NB4 (cell line): ENCODE data around the gene NOS2.
"Not testable (repeated sequence)": the region's sequence is repeated elsewhere in the genome, so short reads cannot be mapped to it uniquely, and the experiment has no call there.

Experiments used
- DNase-seq: peaks from one replicate; pipeline ENCODE4 v3.0.0; 2010; ENCODE audit warnings: low read depth
- H3K4me3 ChIP-seq: one replicate; pipeline ENCODE4 v1.5.1; 2011; ENCODE audit warnings: mild to moderate bottlenecking, low read depth, low read length, moderate library complexity
- MYC ChIP-seq: IDR thresholded peaks from 2 replicates; pipeline ENCODE4 v1.6.1; 2011; ENCODE audit warnings: low read depth, low read length
- POLR2A ChIP-seq: IDR thresholded peaks from 2 replicates; pipeline ENCODE4 v1.6.1; 2011; ENCODE audit warnings: mild to moderate bottlenecking; ENCODE audit not compliant: insufficient read length; ENCODE audit errors: extremely low read depth
- TF ChIP-seq, protein P1 (sequence below): IDR thresholded peaks from 2 replicates; pipeline ENCODE4 v1.6.1; 2011; ENCODE audit warnings: low read depth, low read length
- TF ChIP-seq, protein P2 (sequence below): IDR thresholded peaks from one replicate; pipeline ENCODE4 v1.5.1; 2012; ENCODE audit warnings: low read depth, low read length

Gene NOS2

DNA sequence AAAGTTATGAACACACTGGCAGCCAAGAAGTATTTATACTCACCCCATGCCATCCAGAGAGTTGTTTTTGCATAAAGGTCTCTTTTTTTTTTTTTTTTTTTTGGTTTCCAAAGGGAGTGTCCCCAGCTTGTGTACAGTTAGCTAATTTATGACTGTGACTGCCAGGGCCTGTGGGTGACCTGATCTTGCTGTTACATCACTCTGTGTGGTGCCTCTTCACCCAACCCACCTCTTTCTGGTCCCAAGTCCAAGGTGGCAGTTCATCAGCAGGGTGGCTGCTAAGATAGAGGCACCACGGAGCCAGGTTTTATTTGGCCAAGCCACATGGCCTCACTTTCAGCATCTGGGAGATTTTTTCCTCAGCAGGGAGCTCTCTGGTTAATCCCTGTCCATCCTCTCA is at the start of gene NOS2:
NOS2 (minus strand) TSS at position 8 of the 400 bp plus-strand sequence. CDS start 1,720 bp downstream, outside the sequence.
- no peak for DNase-seq
- TF ChIP-seq, protein P1, sequence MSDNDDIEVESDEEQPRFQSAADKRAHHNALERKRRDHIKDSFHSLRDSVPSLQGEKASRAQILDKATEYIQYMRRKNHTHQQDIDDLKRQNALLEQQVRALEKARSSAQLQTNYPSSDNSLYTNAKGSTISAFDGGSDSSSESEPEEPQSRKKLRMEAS, result no peak
- TF ChIP-seq, protein P2, sequence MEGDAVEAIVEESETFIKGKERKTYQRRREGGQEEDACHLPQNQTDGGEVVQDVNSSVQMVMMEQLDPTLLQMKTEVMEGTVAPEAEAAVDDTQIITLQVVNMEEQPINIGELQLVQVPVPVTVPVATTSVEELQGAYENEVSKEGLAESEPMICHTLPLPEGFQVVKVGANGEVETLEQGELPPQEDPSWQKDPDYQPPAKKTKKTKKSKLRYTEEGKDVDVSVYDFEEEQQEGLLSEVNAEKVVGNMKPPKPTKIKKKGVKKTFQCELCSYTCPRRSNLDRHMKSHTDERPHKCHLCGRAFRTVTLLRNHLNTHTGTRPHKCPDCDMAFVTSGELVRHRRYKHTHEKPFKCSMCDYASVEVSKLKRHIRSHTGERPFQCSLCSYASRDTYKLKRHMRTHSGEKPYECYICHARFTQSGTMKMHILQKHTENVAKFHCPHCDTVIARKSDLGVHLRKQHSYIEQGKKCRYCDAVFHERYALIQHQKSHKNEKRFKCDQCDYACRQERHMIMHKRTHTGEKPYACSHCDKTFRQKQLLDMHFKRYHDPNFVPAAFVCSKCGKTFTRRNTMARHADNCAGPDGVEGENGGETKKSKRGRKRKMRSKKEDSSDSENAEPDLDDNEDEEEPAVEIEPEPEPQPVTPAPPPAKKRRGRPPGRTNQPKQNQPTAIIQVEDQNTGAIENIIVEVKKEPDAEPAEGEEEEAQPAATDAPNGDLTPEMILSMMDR, result no peak
- no peak for TF ChIP-seq MYC
- no peak for TF ChIP-seq POLR2A
- H3K4me3 ChIP-seq, result no peak within 1 kb of the TSS

DNA sequence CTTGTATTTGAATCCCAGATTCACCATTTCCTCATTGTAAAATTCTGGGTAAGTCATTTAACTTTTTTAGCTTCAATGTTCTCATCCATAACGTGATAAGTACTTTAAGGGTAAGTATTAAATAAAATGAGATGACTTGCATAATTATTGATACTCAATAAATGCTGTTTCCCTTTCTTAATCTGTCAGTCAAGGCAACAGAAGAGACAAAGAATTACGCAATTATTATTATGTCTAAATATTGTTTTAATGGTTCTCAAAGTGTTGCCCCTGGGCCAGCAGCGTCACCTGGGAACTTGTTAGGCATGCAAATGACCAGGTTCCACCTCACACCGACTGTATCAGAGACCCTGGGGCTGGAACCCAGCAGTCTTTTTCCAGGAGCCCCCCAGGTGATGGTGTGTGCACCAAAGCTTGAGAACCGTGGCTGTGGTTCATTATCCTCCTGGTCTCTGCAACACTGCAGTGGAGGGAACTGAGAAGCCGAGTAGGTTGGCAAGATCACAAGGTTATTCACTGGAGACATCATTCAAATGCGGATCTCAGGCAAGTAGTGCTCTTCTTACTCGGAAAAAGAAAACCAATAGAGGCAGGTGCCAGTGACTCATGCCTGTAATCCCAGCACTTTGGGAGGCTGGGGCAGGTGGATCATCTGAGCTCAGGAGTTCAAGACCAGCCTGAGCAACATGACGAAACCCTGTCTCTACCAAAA is 49.3 kb upstream of the NOS2 start:
- TF ChIP-seq, protein P2, result no peak
- TF ChIP-seq, protein P1, result no peak
- TF ChIP-seq POLR2A, result no peak
- TF ChIP-seq MYC, result no peak
- no peak for DNase-seq
- no peak overlapping the region for H3K4me3 ChIP-seq

DNA sequence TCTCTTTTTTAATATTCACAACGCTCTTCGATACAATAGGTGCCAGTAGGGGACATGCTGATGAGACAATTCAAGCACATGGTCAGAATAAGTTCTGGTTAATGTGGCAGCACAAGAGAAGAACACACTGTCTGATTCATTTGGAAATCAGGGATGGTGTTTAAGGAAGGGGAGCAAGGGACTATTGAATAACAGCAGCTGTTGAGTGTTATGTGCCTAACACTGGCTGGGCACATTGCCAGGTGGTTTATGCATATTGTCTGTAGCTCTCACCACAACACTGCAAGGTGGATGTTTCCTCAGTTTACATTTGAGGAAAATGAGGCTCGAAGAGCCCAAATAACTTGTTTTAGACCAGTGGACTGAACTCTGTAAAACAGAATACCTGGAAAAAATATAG is 48.6 kb upstream of the NOS2 start:
- DNase-seq, result no peak
- TF ChIP-seq POLR2A (no peak), MYC (no peak)
- TF ChIP-seq, protein P1, result no peak
- TF ChIP-seq, protein P2, result no peak
- no peak overlapping the region for H3K4me3 ChIP-seq

DNA sequence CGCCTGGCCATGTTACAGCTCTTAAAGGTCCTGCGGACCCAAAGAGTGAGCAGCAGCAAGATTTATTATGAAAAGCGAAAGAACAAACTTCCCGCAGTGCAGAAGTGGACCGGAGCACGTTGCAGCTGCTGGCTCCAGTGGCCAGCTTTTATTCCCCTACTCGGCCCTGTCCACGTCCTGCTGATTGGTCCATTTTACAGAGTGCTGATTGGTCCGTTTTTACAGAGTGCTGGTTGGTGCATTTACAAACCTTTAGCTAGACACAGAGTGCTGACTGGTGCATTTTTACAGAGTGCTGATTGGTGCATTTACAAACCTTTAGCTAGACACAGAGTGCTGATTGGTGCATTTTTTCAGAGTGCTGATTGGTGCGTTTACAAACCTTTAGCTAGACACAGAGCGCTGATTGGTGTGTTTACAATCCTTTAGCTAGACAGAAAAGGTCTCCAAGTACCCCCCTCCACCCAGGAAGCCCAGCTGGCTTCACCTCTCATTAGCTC is 46.5 kb upstream of the NOS2 start:
- H3K4me3 ChIP-seq, DNase-seq: not testable (repeated sequence)

DNA sequence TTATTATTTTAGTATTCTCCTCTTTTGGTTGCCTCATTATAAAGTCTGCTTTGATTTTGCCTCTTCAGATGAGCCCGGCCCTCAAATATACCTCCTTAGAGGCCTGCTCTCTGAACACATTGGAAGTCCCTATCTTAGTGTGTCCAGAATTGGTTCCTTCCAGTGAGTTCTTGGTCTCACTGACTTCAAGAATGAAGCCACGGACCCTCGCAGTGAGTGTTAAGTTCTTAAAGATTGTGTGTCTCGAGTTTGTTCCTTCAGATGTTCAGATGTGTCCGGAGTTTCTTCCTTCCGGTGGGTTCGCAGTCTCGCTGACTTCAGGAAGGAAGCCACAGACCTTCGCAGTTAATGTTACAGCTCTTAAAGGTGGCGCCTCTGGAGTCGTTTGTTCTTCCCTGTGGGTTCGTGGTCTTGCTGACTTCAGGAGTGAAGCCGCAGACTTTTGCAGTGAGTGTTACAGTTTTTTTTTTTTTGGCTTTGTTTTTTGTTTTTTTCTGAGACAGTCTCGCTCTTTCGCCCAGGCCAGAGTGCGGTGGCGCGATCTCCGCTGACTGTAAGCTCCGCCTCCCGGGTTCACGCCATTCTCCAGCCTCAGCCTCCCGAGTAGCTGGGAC is 45.8 kb upstream of the NOS2 start:
- no peak for DNase-seq
- H3K4me3 ChIP-seq, result no peak overlapping the region
- TF ChIP-seq MYC (no peak), POLR2A (no peak)
- TF ChIP-seq, protein P2, result no peak
- TF ChIP-seq, protein P1, result no peak

DNA sequence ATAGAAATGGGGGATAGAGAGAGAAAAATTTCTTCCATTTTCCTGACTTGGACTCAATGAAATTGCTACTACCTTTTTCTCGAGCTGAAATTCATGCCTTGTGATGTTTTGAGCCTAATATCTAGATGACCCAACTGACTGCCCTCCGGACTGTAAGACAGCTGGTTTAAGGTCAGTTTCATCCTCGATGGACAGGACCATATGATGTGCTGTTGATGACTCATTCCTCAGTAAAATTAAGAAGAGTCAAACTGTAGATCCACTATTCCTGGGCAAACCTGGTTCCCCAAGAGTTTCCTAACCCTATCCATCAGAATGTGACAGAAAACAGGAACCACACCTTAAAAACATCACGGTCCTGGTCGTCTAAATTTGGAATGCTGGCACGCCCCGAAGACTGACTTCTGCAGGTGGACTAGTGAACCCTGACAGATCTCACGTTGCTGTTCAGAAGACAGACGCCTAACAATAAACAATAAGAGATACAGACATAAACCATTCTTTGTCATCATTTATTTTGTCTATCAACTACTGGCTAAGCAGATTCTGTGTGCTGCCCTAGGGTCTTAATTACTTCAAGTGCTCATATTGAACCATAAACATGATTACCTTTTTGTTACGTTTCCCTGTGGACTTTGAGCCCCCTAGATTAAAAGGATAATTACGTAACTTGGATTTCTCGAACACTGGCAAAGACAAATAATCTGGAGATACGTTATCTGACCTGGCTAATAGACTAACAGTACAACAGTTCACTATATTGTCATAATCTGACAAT is 45.1 kb upstream of the NOS2 start:
- no peak for DNase-seq
- no peak overlapping the region for H3K4me3 ChIP-seq
- TF ChIP-seq, protein P1, result no peak
- no peak for TF ChIP-seq MYC
- TF ChIP-seq, protein P2, result no peak
- TF ChIP-seq POLR2A, result no peak
